Astrocyte of the spinal cord (primary cell): ENCODE results near the gene PTPRN2.

Source experiments
- DNase-seq: peaks from one replicate; pipeline ENCODE4 v3.0.0; 2011; ENCODE audit warnings: low read depth, low spot score
- H3K4me3 ChIP-seq: 2 replicates; pipeline ENCODE4 v1.5.1; 2011; ENCODE audit warnings: low read depth, mild to moderate bottlenecking, low read length, moderate library complexity
- in situ Hi-C: cut with HindIII; loops from 2 replicates; pipeline ENCODE4 v1.10.0; 2017; ENCODE audit warnings: low sequenced_read_pairs
- TF ChIP-seq, protein P1 (sequence below): IDR thresholded peaks from 2 replicates; pipeline ENCODE4 v1.5.1; 2012; ENCODE audit warnings: low read depth, mild to moderate bottlenecking, low read length, inconsistent platforms

Gene PTPRN2

GRCh38 chr7:158549616-158550393, 37.8 kb downstream of the PTPRN2 start:
- in situ Hi-C loops, result no loop called here
- TF ChIP-seq, protein P1, sequence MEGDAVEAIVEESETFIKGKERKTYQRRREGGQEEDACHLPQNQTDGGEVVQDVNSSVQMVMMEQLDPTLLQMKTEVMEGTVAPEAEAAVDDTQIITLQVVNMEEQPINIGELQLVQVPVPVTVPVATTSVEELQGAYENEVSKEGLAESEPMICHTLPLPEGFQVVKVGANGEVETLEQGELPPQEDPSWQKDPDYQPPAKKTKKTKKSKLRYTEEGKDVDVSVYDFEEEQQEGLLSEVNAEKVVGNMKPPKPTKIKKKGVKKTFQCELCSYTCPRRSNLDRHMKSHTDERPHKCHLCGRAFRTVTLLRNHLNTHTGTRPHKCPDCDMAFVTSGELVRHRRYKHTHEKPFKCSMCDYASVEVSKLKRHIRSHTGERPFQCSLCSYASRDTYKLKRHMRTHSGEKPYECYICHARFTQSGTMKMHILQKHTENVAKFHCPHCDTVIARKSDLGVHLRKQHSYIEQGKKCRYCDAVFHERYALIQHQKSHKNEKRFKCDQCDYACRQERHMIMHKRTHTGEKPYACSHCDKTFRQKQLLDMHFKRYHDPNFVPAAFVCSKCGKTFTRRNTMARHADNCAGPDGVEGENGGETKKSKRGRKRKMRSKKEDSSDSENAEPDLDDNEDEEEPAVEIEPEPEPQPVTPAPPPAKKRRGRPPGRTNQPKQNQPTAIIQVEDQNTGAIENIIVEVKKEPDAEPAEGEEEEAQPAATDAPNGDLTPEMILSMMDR, result no peak
- DNase-seq, result peak; percentile 2

DNA sequence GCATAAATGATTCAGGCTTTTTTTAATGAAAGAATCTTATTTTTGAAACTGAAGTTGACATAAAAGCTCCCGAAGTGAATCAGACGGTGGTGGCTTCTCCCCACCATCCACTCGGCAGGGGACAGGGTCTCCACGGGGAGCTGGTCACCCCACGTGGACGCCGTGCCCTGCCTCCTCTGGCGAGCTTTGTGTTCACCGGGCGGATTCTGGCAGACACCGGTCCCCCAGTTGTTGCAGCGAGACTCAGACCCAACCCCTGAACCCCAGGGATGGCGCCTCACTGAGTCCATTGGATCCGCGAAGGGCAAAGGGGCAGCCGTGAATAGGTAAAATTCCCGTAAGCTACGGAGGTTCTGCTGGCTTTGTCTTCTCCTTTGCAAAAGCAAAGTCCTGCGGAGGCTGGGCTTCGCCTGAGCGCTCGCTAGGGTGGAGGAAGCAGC, 38.4 kb downstream of the PTPRN2 start:
- in situ Hi-C loops, result no loop called here
- TF ChIP-seq, protein P1, result no peak
- no peak overlapping the region for H3K4me3 ChIP-seq
- DNase-seq, result no peak

More at GRCh38 chr7:158549616-158550393, 37.8 kb downstream of the PTPRN2 start:
- no peak overlapping the region for H3K4me3 ChIP-seq

- H3K4me3 ChIP-seq, result no peak overlapping the region
- in situ Hi-C loops, result no loop called here
- no peak for DNase-seq
- TF ChIP-seq, protein P1, result no peak
Observed at GRCh38 chr7:158548726-158549125, 38.9 kb downstream of the PTPRN2 start.

DNA sequence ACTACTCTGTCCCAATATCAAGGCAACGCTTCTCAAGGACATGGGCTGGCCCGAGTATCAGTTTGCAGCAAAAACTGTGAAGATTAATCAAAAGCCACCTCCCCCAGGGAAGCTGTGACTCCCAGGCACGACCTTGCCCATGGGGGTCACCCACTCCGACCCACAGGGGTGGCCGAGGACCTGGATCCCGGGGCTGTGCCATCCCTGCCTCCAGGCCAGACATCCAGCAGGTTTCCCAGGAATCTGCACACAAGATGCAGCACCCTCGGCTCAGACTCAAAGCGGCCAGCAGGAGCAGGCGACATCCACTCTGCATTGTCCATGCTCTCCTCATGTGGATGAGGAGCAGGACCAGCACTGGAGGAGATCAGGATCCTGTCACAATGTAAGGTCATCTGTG, 39.8 kb downstream of the PTPRN2 start:
- TF ChIP-seq, protein P1, result no peak
- no peak overlapping the region for H3K4me3 ChIP-seq
- in situ Hi-C loops, result no loop called here
- no peak for DNase-seq

DNA sequence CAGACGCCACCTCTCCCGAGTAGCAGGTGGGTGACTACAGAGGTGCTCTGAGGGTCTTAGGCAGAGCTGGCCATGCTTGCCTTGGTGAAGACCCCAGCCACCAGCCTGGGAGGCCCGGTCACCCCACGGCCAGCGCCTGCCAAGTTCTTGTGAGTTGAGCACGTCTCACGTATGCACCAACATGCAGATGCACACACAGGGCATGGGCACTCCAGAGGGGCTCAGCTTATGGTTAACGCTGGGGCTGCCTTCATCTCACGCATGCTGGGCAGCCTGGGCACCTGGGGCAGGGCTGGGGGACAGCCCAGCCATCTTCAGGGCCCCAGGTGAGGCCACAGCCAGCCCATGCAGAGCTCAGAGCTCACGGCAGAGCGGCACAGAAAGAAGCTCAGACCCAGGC, 41.0 kb downstream of the PTPRN2 start:
- TF ChIP-seq, protein P1, result no peak
- in situ Hi-C loops, result no loop called here
- DNase-seq, result no peak
- H3K4me3 ChIP-seq, result no peak overlapping the region

- no peak for DNase-seq
- in situ Hi-C loops, result no loop called here
- TF ChIP-seq, protein P1, result no peak
- H3K4me3 ChIP-seq, result no peak overlapping the region
Observed at GRCh38 chr7:158546214-158546613, 41.4 kb downstream of the PTPRN2 start.
